Smooth muscle cell (in vitro differentiated cells): Measurements from ENCODE around the gene MTHFD2L. TPM values are rescaled to one million over a fixed set of nuclear protein-coding genes. Genes with fewer than 3 reads are reported as not detected.

Experiments
- DNase-seq: peaks from one replicate; lab custom pipeline; 2025; ENCODE audit not compliant: unreplicated experiment; lab: John Stamatoyannopoulos, UW
- H2AFZ ChIP-seq: fragments of 200-600 bp; sonication (generic); 2 replicates; pipeline ENCODE4 v1.6.0; 2016; ENCODE audit warnings: antibody characterized with exemption, low read depth, mild to moderate bottlenecking
- H3F3A ChIP-seq: fragments of 200-600 bp; sonication (generic); 2 replicates; pipeline ENCODE4 v1.6.0; 2017; ENCODE audit warnings: antibody characterized with exemption, low read depth
- H3K27ac ChIP-seq: fragments of 200-600 bp; sonication (generic); 2 replicates; pipeline ENCODE4 v1.5.1; 2016; ENCODE audit warnings: low read depth, mild to moderate bottlenecking
- H3K27me3 ChIP-seq: fragments of 200-600 bp; sonication (generic); 2 replicates; pipeline ENCODE4 v1.6.1; 2016; ENCODE audit warnings: low read depth, mild to moderate bottlenecking
- H3K36me3 ChIP-seq: fragments of 200-600 bp; sonication (generic); 2 replicates; pipeline ENCODE4 v1.5.1; 2016; ENCODE audit warnings: low read depth
- H3K4me1 ChIP-seq: fragments of 200-600 bp; sonication (generic); 2 replicates; pipeline ENCODE4 v1.5.1; 2016; ENCODE audit warnings: low read depth
- H3K4me2 ChIP-seq: fragments of 200-600 bp; sonication (generic); 2 replicates; pipeline ENCODE4 v1.6.0; 2016; ENCODE audit warnings: mild to moderate bottlenecking
- H3K4me3 ChIP-seq: fragments of 200-600 bp; sonication (generic); 2 replicates; pipeline ENCODE4 v1.5.1; 2016; ENCODE audit warnings: mild to moderate bottlenecking
- H3K79me2 ChIP-seq: fragments of 200-600 bp; sonication (generic); 2 replicates; pipeline ENCODE4 v1.6.0; 2016; ENCODE audit warnings: low read depth, mild to moderate bottlenecking
- H3K9ac ChIP-seq: fragments of 200-600 bp; sonication (generic); 2 replicates; pipeline ENCODE4 v1.6.0; 2016; ENCODE audit warnings: low read depth
- H3K9me3 ChIP-seq: fragments of 200-600 bp; sonication (generic); replicated peaks from 2 replicates; pipeline ENCODE4 v1.5.1; 2016; ENCODE audit warnings: low read depth
- H4K20me1 ChIP-seq: fragments of 200-600 bp; sonication (generic); 2 replicates; pipeline ENCODE4 v1.6.0; 2016; ENCODE audit warnings: low read depth
- CTCF ChIP-seq: fragments of 200-600 bp; sonication (generic); IDR thresholded peaks from 2 replicates; pipeline ENCODE4 v1.5.1; 2017; ENCODE audit warnings: borderline replicate concordance, mild to moderate bottlenecking, antibody characterized with exemption; ENCODE audit not compliant: insufficient read depth, poor library complexity, severe bottlenecking
- WGBS: methylation state at CpG from one replicate; pipeline ENCODE4 v1.1.7; 2016; ENCODE audit warnings: low lambda C conversion rate; 5-methylcytosine and 5-hydroxymethylcytosine counted together
- polyA plus RNA-seq: library from polyadenylated mRNA; unstranded; fragments of >200 nt; fragmentation: Nextera tagmentation; extraction: Ambion mirVana; gene quantifications from 2 replicates; pipeline ENCODE4 v1.2.1, GENCODE V29; 2016
- total RNA-seq: library from RNA; depleted of rRNA; stranded (reverse); fragments of >200 nt; gene quantifications from 2 replicates; pipeline ENCODE4 v1.2.3, GENCODE V29; 2014

MTHFD2L gene
- total and polyA plus RNA-seq, 2 experiments from 2014 or later, result 4.9 to 6.6 TPM

- Histone ChIP-seq H3K9me3 (peaks cover 16% of the 10 kb centered on the region), H3F3A (no peaks in the 10 kb centered on the region), H4K20me1 (no peaks in the 10 kb centered on the region), H3K9ac (no peak overlapping the region), H3K4me2 (no peak overlapping the region), H3K27me3 (no peaks in the 10 kb centered on the region), H3K4me1 (no peaks in the 10 kb centered on the region), H3K4me3 (no peak overlapping the region), H3K79me2 (no peaks in the 10 kb centered on the region), H3K27ac (no peak overlapping the region), H3K36me3 (no peaks in the 10 kb centered on the region), H2AFZ (no peak overlapping the region)
- no peak for TF ChIP-seq CTCF
- no peak for DNase-seq
- 95% methylated on average over 1 of the region's 1 CpG for WGBS
Measured at GRCh38 chr4:74254386-74254785, 96.5 kb downstream of the MTHFD2L start.

- Histone ChIP-seq H3K9ac (no peak overlapping the region), H3K4me2 (no peak overlapping the region), H4K20me1 (no peaks in the 10 kb centered on the region), H3K27me3 (no peaks in the 10 kb centered on the region), H3K4me1 (no peaks in the 10 kb centered on the region), H2AFZ (no peak overlapping the region), H3K27ac (no peak overlapping the region), H3K79me2 (no peaks in the 10 kb centered on the region), H3F3A (no peaks in the 10 kb centered on the region), H3K4me3 (no peak overlapping the region), H3K36me3 (no peaks in the 10 kb centered on the region), H3K9me3 (peaks cover 16% of the 10 kb centered on the region)
- no peak for TF ChIP-seq CTCF
- 89% methylated on average over 1 of the region's 1 CpG for WGBS
- no peak for DNase-seq
Measured at GRCh38 chr4:74255096-74255495, 97.2 kb downstream of the MTHFD2L start.

- H3K27ac ChIP-seq, result no peak overlapping the region
- H2AFZ ChIP-seq, result no peak overlapping the region
- H4K20me1 ChIP-seq, result no peaks in the 10 kb centered on the region
- no peak for TF ChIP-seq CTCF
- WGBS, result 25% methylated on average over 1 of the region's 1 CpG
- no peaks in the 10 kb centered on the region for H3K9me3 ChIP-seq
- no peak for DNase-seq
- no peaks in the 10 kb centered on the region for H3K79me2 ChIP-seq
- no peaks in the 10 kb centered on the region for H3K36me3 ChIP-seq
- H3K9ac ChIP-seq, result no peak overlapping the region
- no peak overlapping the region for H3K4me2 ChIP-seq
- H3K4me1 ChIP-seq, result no peaks in the 10 kb centered on the region
- no peak overlapping the region for H3K4me3 ChIP-seq
- H3K27me3 ChIP-seq, result no peaks in the 10 kb centered on the region
- no peaks in the 10 kb centered on the region for H3F3A ChIP-seq
Measured at GRCh38 chr4:74258963-74259362, 101.0 kb downstream of the MTHFD2L start.

- H3K27me3 ChIP-seq, result no peaks in the 10 kb centered on the region
- 94% methylated on average over 1 of the region's 1 CpG for WGBS
- no peaks in the 10 kb centered on the region for H3K9me3 ChIP-seq
- no peaks in the 10 kb centered on the region for H3K79me2 ChIP-seq
- H3K9ac ChIP-seq, result no peak overlapping the region
- TF ChIP-seq CTCF, result no peak
- DNase-seq, result no peak
- no peaks in the 10 kb centered on the region for H3F3A ChIP-seq
- H4K20me1 ChIP-seq, result no peaks in the 10 kb centered on the region
- no peak overlapping the region for H3K4me3 ChIP-seq
- H3K4me2 ChIP-seq, result no peak overlapping the region
- H2AFZ ChIP-seq, result no peak overlapping the region
- no peak overlapping the region for H3K27ac ChIP-seq
- H3K36me3 ChIP-seq, result no peaks in the 10 kb centered on the region
- no peaks in the 10 kb centered on the region for H3K4me1 ChIP-seq
Measured at GRCh38 chr4:74260036-74260435, 102.1 kb downstream of the MTHFD2L start.
